Transverse colon (tissue), 3 donors: Measurements from ENCODE around the gene SLC6A8.

ENCODE experiments used
- POLR2A ChIP-seq: fragments of 450-650 bp; IDR thresholded peaks from one replicate; pipeline ENCODE4 v1.6.1; 2016; ENCODE audit warnings: antibody characterized with exemption, mild to moderate bottlenecking, moderate library complexity
- TF ChIP-seq, protein P1 (sequence below), 5 experiments: fragments of 200-600 bp in 3 of 5; fragments of 450-650 bp in 2 of 5; sonication (generic) in 3 of 5; IDR thresholded peaks; 1 replicate in 2 of 5; 2 replicates in 3 of 5; pipeline ENCODE4 v1.5.1; 2016 to 2017; ENCODE audit warnings: antibody characterized with exemption in 5 of 5, inconsistent platforms in 3 of 5, mild to moderate bottlenecking in 2 of 5, moderate library complexity in 1 of 5

DNA sequence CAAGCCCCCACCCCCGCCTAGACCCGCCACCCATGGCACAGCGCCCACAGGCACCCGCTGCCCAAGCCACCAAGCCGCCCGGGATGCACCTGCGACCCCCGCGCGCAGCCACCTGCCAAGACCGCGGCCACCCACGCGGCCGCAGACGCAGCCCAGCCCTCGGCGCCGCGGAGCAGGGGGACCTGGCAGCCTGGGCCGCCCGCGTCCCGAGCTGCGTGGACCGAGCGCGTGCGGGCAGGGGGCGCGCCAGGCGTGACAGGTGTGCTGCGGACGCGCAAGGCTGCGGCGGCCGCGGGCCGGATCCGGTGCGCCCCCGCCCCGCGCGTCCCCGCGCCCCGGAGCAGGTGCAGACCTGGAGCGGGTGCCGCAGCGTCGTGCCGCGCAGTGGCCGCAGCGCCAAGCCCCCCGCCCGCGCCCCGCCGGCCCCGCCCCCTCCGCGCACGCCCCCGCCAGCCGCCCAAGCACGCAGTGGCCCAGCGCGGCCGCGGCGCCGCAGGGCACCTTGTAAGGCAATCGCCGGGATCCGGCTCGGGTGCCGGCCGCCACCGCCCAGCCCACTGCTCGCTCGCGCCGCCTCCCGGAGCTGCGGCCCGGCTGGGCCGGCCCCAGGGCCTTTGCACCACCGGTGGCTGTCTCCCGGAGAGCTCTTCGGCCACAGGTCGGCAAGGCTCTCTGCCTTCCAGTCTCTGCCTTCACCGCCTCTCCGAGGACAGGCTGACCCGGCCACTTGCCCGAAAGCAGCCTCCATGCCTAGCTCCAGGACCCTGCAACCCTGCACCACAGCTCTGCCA, 14.1 kb upstream of the SLC6A8 start, which contains the start of gene PNCK:
- TF ChIP-seq, protein P1, sequence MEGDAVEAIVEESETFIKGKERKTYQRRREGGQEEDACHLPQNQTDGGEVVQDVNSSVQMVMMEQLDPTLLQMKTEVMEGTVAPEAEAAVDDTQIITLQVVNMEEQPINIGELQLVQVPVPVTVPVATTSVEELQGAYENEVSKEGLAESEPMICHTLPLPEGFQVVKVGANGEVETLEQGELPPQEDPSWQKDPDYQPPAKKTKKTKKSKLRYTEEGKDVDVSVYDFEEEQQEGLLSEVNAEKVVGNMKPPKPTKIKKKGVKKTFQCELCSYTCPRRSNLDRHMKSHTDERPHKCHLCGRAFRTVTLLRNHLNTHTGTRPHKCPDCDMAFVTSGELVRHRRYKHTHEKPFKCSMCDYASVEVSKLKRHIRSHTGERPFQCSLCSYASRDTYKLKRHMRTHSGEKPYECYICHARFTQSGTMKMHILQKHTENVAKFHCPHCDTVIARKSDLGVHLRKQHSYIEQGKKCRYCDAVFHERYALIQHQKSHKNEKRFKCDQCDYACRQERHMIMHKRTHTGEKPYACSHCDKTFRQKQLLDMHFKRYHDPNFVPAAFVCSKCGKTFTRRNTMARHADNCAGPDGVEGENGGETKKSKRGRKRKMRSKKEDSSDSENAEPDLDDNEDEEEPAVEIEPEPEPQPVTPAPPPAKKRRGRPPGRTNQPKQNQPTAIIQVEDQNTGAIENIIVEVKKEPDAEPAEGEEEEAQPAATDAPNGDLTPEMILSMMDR (IDR thresholded peaks at IDR 0.05) = no peak
- TF ChIP-seq POLR2A = no peak
